GM12865 (cell line): Measurements from ENCODE around the gene PARP16.
A peak's percentile ranks its signal among the peaks of the same experiment; 100 is the strongest.

Experiments used
- DNase-seq: peaks from one replicate; pipeline ENCODE4 v3.0.0; 2010; ENCODE audit warnings: low read depth
- H3K4me3 ChIP-seq: 2 replicates; pipeline ENCODE4 v1.5.1; 2011; ENCODE audit warnings: mild to moderate bottlenecking, low read depth, low read length, control low read depth
- TF ChIP-seq, protein P1 (sequence below): IDR thresholded peaks from 2 replicates; pipeline ENCODE4 v1.5.1; 2011; ENCODE audit warnings: low read length, control low read depth, low read depth, inconsistent platforms; ENCODE audit not compliant: insufficient read depth; ENCODE audit errors: missing control alignments

Gene PARP16

DNA sequence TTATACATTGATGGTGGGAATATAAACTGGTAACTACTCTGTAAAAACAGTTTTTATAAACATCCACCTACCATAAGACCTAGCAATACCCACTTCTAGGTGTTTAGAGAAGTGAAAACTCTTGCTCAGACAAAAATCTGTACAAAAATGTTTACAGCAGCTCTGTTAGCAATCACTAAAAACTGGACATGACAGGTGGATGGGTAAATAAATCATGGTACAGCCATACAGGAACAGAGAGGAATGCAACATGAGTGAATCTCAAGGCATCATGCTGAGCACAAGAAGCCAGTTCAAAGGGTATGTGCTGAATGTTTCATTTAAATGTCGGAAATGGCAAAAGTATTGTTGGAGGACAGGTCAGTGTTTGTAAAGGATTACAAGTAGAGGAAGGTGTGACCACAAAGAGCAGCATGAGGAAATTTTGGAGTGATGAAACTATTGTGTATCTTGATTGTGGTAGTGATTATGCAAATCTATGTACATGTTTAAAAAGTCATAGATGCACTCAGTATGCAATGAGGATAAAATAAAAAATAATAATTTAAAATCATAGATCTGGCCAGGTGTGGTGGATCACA lies 6.3 kb upstream of the PARP16 start:
- TF ChIP-seq, protein P1, sequence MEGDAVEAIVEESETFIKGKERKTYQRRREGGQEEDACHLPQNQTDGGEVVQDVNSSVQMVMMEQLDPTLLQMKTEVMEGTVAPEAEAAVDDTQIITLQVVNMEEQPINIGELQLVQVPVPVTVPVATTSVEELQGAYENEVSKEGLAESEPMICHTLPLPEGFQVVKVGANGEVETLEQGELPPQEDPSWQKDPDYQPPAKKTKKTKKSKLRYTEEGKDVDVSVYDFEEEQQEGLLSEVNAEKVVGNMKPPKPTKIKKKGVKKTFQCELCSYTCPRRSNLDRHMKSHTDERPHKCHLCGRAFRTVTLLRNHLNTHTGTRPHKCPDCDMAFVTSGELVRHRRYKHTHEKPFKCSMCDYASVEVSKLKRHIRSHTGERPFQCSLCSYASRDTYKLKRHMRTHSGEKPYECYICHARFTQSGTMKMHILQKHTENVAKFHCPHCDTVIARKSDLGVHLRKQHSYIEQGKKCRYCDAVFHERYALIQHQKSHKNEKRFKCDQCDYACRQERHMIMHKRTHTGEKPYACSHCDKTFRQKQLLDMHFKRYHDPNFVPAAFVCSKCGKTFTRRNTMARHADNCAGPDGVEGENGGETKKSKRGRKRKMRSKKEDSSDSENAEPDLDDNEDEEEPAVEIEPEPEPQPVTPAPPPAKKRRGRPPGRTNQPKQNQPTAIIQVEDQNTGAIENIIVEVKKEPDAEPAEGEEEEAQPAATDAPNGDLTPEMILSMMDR, result no peak
- H3K4me3 ChIP-seq, result no peak overlapping the region
- no peak for DNase-seq

DNA sequence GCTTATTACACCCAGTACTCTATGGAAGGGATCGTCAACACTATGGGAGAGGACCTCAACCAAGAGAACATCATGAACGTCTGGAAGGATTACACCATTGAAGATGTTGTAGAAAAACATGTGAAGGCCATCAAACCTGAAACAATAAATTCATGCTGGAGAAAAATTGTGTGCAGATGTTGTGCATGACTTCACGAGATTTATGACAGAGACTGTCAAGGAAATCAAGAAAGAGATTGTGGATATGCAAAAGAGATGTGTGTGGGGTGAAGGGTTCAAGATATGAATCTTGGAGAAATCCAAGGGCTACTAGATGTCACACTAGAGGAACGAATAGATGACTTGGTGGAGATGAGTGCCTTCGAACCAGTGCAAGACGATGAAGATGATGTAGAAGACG lies 3.5 kb upstream of the PARP16 start:
- no peak for DNase-seq
- no peak overlapping the region for H3K4me3 ChIP-seq
- TF ChIP-seq, protein P1, result no peak

DNA sequence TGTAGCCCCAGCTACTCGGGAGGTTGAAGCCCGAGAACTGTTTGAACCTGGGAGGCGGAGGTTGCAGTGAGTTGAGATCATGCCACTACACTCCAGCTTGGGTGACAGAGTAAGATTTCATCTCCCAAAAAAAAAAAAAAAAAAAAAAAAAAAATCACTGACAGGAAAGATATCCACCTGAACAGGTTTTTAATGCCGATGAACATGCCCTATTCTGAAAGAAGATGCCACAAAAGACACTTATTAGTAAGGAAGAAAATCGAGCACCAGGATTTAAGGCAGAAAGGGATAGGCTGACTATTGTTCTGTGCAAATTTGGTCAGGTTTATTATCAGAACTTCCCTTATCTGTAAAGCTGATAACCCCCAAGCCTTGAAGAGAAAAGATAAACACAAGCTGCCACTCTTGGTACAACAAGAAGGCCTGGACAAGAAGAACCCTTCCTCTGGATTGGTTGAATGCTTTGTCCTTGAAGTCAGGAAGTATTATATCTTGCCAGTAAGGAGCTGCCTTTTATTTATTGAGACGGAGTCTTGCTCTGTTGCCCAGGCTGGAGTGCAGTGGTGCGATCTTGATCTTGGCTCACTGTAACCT lies 2.7 kb upstream of the PARP16 start:
- TF ChIP-seq, protein P1, result no peak
- H3K4me3 ChIP-seq, result no peak overlapping the region
- DNase-seq, result no peak

DNA sequence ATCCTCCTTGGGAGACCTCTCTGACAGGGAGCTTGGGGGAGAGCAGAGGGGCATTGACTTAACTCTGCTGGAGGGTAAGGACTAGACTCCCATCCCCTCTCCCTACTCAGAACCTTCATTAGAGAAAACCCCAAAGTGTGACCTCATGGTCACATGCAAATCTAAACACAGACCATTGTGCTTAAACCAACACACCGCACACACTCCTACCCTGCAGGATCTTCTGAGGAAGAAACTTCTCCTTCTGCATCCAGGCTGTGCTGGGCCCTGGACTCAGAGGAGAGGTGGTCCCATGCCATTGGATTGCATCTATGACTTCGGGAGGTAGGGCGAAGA lies 805 bp upstream of the PARP16 start:
- TF ChIP-seq, protein P1, result no peak
- peak overlapping the region; percentile 77 for H3K4me3 ChIP-seq
- peak; percentile 25 for DNase-seq

DNA sequence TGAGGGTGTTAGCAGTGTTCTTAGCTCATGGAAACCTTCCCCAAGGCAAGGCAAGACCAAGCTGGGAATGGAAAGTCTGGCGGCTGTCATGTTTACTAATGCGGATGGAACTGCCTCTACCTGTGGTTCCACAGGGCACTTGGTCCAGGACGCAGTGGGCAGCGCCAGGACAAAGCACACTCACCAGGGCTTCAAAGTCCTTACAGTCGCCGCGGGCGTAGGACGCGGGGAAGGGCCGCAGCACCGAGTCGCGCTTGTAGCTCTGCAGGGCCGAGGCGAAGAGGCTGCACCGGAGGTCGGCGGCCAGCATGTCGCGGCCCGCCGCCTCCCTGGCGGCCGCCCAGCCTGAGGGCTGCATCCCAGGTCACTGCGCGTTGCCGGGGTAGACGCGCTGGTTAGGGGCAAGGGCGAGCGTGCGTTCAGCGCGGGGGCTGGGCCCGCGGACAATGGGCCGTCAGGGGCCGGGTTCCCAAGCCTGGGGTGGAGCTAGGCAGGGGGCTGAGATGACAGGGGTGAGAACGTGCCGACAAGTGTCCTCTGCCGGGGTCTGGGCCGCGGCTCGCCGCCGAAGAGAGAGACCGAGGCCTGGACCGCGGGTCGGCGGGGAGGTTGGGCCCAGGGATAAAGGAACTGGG lies 497 bp downstream of the PARP16 start:
- DNase-seq, result peak; percentile 58
- peak overlapping the region; percentile 65 for H3K4me3 ChIP-seq
- TF ChIP-seq, protein P1, result no peak

DNA sequence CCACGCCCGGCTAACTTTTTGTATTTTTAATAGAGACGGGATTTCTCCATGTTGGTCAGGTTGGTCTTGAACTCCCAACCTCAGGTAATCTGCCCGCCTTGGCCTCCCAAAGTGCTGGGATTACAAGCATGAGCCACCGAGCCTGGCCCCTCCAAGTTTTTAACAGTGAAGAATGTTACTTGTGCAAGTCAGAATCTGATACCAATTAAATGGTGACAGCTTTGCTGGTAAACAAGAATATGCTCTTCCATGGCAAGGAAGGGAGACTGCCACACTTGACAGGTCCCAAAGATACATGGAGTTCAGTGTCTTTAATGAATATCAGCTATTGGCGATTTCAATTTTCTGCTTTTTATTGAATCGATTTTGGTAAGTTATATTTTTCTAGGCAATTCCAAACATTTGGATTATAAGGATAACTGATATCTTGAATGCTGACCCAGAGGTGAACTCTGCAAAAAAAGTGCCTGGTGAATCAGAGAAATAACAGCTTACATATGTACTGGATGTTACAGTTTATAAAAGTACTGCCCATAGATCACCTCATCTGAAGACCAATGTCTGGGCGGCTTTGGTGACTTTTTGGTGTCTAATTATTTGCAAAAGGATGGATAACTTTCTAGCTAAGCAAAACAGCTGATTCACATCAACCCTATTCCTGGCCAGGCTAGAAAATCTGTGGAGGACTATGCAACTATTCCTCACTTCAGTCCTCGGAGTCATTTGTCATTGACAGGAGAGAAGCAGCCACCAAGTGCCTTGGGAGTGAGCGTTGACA lies 1.2 kb downstream of the PARP16 start:
- no peak for DNase-seq
- TF ChIP-seq, protein P1, result no peak
- H3K4me3 ChIP-seq, result peak overlapping the region; percentile 65
